Measurements from ENCODE around the gene KCNJ4.
"Not testable (repeated sequence)": the region's sequence is repeated elsewhere in the genome, so short reads cannot be mapped to it uniquely, and the experiment has no call there.

KCNJ4 gene

DNA sequence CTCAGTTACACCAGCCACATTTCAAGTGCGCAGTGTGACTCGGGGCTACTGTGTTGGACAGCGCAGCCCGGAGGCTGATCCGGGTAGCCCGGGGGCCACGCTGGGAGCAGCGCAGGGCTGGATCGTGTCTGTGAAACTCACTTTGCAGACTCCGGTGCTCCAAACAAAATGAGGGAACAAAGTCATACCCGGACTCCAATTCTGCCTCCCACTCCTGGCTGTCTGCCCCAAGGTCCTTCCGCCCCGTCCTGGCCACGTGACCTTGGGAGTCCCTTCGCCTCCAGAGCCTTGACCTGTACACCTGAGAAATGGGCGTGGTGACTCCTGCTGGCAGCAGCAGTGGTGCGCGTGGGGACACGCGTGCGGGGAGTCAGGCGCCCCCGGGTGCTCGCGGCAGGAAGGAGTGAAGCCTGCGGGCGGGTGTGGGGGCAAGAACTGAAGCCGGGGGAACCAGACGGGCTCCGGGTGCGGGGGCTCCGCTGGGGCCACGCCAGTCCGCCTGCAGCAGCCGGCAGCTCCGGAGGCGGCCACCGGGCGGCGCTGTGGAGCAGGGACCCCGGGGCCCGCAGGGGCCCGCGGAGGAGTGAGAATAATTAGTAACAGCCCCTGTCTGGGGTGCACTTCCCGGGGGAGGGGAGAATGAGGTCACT is 42.4 kb downstream of the KCNJ4 start:
- DNase-seq (ENCODE audit: low read depth), result peak; percentile 18

DNA sequence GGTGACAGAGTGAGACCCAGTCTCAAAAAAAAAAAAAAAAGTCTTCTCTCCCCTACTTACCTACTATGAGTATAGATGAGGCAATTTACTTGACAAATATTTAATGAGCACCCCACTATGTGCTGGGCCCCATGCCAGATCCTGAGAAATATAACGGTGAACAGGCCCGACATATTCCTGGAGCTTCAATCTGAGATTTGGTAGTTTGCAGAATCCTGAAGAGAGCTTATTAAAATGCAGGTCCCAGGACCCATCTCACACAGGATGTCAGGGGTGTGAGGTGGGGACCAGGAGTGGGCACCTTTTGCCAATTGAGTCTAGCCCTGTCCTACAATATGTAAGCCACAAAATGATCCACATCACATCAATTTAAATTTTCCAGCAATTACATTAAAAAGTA is 44.0 kb downstream of the KCNJ4 start:
- no peak for DNase-seq (ENCODE audit: low read depth)

DNA sequence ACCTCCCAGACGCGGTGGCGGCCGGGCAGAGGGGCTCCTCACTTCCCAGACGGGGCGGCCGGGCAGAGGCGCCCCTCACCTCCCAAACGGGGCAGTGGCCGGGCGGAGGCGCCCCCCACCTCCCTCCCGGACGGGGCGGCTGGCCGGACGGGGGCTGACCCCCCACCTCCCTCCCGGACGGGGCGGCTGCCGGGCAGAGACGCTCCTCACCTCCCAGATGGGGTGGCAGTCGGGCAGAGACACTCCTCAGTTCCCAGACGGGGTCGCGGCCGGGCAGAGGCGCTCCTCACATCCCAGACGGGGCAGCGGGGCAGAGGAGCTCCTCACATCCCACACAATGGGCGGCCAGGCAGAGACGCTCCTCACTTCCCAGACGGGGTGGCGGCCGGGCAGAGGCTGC is 45.1 kb downstream of the KCNJ4 start:
- DNase-seq (ENCODE audit: low read depth), result not testable (repeated sequence)

DNA sequence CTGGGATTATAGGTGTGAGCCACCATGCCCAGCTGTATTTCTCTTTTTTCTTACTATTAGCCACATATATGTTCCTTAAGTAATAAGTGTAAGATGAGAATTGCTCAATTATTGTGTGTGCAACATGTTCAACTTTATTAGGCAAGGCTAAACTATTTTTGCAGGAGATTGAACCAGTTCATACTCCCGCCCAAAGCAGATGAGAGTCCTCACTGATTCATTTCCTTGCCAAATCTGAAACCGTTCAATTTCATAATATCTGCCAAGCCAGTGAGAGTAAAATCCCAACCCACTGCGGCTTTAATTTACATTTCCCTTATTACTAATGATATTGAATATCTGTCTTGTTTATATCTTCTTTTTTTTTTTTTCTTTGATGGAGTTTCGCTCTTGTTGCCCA is 48.4 kb downstream of the KCNJ4 start:
- DNase-seq (ENCODE audit: low read depth), result no peak

DNA sequence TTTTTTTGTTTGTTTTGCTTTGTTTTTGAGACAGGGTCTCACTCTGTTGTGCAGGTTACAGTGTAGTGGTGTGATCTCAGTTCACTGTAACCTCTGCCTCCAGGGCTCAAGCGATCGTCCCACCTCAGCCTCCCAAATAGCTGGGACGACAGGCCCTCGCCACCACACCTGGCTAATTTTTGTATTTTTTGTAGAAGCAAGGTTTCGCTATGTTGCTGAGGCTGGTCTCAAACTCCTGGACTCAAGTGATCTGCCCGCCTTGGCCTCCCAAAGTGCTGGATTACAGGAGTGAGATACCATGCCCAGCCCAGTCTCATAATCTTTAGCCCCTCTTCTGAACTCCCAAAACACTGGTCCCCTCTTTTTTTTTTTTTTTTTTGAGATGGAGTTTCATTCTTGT is 50.6 kb downstream of the KCNJ4 start:
- no peak for DNase-seq (ENCODE audit: low read depth)

DNA sequence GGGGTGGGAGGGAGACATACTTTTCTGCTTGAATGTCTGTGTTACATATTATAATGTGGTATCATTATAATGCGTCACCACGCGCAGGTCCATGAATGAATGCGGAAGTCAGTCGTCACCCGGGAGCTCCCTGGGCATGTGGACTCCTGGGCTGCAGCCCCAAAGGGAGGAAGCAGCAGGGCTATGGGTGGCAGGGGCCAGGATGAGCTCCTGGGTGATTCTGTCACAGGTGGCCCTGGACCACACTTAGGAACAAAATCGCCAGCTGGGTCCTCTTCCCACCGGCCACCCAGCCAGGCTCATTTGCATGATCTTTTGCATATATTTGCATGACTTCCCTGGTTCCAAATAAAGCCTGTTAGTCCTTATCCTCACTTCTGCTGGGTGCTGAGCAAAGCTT is 51.2 kb downstream of the KCNJ4 start:
- no peak for DNase-seq (ENCODE audit: low read depth)

DNA sequence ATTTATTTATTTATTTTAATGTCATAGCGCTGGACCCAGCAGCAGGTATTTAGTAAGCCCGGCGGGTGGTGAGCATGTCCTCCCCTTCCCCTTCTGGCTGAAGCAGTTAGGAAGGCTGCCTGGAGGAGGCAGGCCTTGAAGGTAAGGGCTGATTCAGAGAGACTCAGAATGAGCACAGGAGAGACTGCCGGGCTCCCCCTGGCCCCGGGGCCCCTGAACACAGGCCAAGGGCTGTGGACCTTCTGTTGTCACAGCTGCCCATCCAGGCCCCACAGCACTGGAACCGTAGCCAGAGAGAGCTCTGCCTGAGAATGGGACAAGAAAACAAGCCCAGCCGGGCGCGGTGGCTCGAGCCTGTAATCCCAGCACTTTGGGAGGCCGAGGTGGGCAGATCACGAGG is 52.8 kb downstream of the KCNJ4 start:
- DNase-seq (ENCODE audit: low read depth), result no peak

DNA sequence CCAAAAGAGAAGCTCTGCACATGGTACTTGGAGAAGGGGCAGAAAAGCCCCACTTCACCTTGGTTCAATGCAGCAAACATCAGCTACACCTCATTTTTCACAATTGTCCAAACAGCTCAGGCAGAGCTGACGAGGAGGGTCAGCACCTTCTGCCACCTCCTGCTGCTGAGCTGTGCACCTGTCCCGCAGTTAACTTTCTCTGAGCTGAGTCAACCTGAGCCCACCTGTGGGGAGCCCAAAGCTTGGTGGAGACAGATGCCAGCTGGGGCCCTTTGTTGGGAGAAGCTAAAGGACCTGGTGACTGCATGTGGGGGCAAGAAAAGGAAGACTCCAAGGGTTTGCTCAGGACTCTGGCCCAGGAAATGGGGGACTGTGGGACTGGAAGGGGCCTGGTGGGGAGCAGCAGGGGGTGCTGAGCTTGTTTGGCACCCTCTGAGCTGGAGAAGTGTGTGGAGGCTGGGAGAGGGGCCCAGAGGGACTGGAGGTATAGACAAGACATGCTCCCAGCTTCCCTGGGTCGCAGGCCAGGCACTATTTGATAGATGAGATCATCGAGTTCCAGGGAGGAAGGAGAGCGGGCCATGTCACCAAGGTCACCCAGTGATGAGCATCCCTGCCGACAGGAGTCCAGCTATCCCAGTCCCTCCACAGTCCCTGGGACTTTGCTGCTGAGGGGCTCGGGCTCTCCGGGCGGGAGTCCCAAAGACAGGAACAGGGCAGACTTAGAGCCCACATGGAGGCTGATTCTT is 53.5 kb downstream of the KCNJ4 start:
- no peak for DNase-seq (ENCODE audit: low read depth)

DNA sequence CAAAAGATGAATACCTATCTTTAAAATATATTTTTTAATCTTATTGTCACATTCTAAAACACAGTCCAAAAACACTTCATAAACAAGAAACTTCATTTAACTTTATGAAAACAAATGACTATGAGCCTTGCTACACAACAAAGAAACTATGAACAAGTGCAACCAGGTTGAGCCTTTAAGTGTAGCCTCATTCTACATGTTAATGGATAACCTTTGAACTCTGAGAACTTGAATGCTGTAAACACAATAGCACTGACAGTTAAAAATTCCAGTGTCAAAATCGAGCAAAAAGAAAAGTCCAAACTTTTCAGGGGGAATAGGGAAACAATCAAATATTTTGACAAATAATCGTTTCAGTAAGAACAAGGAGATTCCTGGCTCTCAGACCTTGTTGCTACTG is 54.7 kb downstream of the KCNJ4 start:
- not testable (repeated sequence) for DNase-seq (ENCODE audit: low read depth)

DNA sequence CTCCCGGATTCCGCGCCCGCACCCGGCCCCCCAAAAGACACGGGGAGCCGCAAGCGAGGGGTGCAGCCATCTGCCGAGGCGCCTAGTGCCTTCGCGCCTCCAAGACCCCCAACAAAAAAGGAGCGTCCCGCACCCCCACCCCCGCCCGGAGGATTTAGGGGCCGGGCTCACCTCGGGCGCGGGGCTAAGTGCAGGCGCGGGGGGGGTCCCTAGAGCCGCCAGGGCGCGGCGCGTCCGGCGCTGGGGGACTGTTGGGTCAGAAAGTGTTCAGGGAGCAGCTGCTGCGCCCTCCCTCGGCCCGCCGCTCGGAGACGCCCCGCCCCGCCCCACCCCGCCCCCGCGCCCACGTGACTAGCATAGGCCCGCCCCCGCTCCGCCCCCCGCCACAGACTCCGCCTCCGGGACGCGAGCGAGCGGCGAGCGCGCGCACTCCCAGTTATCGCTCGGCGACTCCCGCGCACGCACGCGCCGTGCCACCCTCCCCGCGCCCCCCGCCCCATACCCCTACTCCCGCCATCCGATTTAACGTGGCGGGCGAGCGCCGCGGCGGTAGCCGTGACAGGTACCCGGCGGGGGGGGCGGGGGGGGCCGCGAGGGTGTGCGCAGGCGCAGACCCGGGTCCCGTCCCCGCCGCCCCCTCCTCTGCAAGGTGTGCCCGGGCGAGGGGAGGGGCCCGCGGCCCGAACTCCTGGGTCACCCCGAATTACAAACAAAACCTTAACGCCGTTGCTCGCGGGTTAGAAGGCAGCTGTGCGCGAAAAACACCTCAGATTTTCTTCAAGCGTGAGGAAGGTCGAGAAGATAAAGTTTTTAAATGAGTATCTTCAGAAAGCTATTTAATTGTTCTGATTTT is 56.2 kb downstream of the KCNJ4 start:
- peak; percentile 74 for DNase-seq (ENCODE audit: low read depth)

DNA sequence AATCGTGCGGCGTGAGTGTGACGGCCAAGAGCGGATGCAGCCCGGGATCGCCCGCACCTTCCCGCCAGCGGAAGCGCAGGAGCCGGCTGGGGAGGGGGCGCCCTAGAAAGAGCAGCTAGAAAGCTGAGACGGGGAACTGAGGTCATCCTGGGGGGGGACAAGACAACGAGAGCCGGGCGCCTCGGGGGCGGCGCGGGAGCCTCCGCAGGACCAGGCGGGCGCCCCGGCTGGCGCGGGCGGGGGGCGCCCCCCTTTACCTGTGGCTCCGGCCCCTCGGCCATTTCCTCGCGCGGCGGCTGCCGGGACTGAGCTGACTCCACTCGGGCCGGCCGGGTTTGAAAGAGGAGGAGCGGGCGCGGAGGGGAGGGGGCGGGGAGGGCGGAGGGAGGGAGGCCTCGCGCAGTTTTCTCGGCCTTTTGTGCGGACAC is 56.8 kb downstream of the KCNJ4 start:
- DNase-seq (ENCODE audit: low read depth), result peak; percentile 29

DNA sequence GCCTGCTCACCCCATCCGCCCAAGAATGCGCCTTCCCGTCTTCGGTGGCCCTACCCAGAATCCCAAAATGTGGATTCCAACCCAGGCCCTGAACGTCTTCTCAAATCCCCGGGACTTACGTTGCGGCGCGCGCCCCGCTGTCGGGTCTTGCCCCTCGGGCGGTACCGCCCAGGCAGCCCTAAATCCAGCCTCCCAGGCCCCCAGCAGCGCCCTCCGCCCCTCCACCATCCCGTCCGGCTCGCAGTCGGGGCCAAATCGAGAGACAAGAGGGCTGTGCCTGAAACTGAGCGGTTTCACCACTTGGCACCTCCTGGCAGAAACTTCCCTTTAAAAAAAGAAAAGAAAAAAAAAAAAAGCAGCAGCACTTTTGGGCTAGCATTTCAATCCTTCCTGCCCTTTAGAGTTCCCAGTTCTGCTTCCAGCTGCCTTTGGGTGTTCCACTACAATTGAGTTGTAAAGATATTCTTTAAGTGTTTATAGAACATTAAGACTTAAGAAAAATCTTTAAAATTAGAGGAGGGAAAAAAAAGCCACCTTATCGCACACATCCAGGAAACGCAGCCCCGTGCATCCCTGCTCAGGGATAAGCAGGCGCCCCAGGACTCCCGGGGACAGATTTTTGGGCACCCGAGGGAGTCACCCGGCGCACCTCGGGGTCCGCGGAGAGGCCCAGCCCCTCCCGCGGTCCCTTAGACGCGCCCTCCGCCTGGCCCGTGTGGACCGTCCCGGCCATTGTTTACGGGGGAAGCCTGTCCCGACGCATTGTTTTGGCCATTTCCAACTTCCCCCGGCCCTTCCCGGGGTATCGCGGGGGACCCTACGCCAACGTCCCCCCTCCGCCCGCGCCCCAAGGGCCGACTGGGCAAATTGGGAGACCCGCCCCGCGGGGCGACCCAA is 57.6 kb downstream of the KCNJ4 start:
- DNase-seq (ENCODE audit: low read depth), result no peak

DNA sequence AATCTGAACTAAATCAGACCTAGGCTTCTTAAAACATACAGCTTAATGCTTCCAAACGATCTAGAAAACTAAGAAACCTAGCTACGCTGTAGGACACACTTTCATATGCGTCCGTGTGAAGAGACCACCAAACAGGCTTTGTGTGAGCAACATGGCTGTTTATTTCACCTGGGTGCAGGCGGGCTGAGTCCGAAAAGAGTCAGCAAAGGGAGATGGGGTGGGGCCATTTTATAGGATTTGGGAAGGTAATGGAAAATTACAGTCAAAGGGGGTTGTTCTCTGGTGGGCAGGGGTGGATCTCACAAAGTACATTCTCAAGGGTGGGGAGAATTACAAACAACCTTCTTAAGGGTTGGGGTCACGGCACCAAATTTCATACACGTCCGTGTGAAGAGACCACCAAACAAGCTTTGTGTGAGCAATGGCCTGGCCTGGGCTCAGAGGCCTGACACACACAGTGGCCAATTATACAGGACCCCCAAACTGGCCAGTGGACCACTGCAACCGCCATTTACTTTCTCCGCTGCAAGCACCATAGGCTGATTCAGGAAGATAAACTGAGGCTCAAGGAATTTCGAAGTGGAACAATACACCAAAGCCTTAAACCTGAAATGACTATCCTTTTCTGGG is 58.4 kb downstream of the KCNJ4 start:
- not testable (repeated sequence) for DNase-seq (ENCODE audit: low read depth)

DNA sequence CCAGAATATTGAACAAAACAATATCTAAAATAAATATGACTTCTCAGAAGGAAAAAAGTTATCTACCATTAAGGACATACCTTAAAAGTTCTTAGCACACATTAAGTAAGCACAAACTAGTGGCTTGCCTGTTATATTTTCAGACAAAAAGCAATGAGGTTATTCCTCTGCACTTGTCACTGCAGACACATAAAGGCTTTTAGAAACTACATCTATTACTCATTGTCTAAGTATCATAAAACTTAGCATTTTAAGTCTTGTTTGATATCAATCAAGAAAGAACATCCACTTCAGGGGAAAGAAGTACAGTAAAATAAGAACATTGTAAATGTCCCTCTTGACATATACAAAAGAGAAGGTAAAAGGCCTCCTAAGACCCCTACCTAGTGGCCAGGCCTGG is 59.1 kb downstream of the KCNJ4 start:
- not testable (repeated sequence) for DNase-seq (ENCODE audit: low read depth)

DNA sequence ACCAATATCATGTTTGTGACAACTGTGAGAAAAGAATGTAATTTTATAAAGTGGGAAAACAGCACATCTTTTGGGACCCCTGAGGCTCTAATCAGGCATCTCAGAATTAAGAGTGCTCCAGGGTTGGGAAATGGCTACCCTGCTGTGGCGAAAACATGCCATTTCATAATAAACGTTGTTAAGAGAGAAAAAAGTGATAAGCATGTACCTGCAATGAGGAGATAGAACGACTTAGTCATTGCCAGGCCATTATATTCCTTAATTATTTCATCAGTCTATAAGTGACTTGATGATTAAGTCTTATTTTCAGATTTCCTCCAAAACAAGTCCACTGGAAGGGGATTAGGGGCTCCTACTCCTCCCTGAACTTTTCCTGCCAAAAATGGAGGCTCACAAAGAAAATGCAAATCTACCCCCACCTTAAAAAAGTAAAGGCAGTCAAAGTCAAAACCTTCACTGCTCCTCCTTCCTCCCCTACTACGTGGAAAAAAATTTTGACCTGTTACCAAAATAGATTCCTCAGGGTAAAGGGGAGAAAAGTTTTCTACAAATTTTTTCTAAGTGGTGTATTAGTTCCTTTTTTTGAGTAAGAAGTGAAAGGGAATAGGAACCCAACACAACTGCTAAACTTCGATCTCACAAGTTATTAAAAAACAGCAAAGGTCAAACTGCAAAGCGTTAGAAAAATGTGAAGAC is 59.9 kb downstream of the KCNJ4 start:
- not testable (repeated sequence) for DNase-seq (ENCODE audit: low read depth)

DNA sequence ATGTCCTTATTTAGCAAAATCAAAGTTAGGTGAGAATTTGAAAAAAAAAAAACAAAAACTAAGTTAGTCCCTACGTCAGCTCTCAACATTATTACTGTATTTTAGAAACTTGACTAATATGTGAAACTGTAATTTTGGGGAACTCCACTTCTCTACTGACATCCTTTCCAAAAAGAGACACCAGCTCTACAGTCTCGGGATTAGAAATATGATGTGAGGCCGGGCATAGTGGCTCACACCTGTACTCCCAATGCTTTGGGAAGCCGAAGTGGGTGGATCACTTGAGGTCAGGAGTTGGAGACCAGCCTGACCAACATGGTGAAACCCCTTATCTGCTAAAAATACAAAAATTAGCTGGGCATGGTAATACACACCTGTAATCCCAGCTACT is 65.6 kb downstream of the KCNJ4 start:
- DNase-seq (ENCODE audit: low read depth), result not testable (repeated sequence)

DNA sequence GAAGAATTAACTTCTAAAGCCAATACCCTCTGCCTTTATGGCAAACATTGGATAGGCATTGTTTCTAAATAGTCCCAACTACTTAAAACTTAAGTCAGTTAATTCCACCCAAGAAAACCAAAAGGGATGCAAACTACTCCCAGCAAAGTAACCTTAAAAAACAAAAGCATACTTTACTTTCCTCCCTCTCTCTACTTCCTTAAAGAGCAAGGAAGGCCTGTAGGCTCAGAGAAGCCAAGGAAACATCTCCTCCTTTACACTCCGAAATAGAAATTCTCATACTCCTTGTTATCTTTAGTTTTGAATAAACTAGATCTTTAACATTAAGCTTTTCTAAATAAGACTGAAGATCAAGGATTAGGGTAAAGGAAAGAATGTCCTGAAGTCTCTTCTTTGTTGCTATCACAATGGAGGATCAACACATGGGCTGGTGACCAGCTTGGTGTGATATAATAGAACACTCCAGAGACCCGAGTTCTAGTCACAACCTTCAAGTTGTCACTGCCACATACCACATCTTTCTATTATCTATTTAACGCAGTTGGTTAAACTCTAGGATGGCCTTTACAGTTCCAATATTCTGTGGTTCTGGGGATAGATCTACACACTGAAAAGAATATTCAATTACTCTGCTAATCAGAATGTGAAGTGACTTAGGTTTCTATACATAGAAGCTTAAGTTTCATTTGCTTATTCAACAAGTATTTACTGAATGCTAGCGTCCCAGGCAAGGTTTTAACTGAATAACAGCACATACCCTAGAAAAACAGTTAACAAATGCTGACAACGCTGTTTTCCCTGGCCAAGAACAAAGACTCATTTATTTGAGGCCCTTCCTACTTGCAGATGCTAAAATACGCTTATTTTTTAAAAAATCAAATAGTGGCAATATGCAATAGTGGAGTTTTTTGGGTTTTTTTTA is 66.2 kb downstream of the KCNJ4 start:
- DNase-seq (ENCODE audit: low read depth), result not testable (repeated sequence)

DNA sequence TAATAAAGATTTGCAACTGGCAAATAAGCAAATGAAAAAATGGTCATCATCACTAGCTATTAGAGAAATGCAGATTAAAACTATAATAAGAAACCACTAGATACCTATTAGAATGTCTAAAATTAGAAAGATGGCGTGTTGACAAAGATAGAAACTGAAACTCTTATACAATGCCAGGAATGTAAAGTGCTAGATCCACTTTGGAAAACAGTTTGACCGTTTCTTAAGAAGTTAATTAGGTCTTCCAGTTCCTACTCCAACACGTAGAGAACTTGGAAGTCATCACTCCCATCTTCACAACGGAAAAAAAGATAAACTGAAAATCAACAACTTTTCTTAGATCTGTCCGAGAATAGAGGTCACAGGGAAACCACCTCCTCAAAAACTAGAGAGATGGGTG is 68.1 kb downstream of the KCNJ4 start:
- not testable (repeated sequence) for DNase-seq (ENCODE audit: low read depth)

DNA sequence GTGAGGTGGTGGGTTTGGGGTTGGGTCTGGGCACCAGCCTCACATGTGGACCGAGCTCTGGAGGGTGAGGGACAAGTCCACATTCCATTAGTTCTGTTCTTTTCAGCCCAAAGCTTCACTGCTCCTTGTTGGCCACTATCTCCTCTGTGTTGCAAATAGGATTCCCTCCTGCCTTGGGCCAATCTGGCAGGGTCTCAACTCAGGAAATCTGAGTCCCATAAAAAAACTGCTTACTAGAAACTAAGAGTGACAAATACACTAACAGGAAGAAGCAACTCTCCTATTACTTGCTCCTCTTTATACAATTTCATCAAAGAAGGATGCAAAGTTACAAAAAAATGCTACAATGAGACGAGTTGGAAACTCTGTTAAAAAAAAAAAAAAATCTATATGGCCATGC is 71.6 kb downstream of the KCNJ4 start:
- DNase-seq (ENCODE audit: low read depth), result no peak

DNA sequence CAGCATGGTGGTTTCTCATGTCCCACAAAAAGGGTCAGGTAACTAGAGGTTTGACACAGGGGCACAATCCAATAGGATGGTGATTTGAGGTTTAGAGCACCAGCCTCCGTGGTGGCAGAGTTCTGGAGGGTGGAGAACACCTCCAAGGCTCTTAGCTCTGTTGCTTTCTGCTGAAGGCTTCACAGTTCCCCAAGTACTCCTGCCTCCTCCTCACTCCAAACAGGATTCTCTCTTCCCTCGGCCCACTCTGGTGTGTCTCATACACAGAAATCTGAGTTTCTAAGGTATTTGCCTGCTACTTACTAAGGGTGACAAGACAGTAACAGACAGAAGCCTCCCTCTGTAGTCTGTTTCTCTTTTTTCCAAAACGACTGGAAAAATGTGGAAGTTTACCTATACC is 73.6 kb downstream of the KCNJ4 start:
- not testable (repeated sequence) for DNase-seq (ENCODE audit: low read depth)

Data from activated T-helper 9 cell treated with anti-CD3 and anti-CD28 coated beads, Interleukin-2, amount 50 U/mL, for 16 hours (primary cell).